GM15510 (cell line): Measurements from ENCODE around the gene ZNF223.

ENCODE experiments used
- POLR2A ChIP-seq: IDR thresholded peaks from 3 replicates; pipeline ENCODE4 v1.6.1; 2011; ENCODE audit warnings: borderline replicate concordance; ENCODE audit not compliant: insufficient read length; ENCODE audit errors: extremely low read depth

ZNF223 gene

GRCh38 chr19:44051650-44052402 lies at the start of gene ZNF223:
ZNF223 (plus strand) TSS chr19:44052036; CDS start chr19:44055177, 3,141 bp downstream.
- no peak for TF ChIP-seq POLR2A

- TF ChIP-seq POLR2A, result no peak
These were observed 49.6 kb upstream of the ZNF223 start for GRCh38 chr19:44002212-44002565.

GRCh38 chr19:44002566-44003460 lies 49.0 kb upstream of the ZNF223 start, which contains the start of gene ZNF230:
ZNF230 (plus strand) TSS chr19:44002957; CDS start chr19:44007079, 4,122 bp downstream.
- peak; percentile 59 for TF ChIP-seq POLR2A

- no peak for TF ChIP-seq POLR2A
These were observed 48.3 kb upstream of the ZNF223 start for GRCh38 chr19:44003461-44004009.

- TF ChIP-seq POLR2A, result no peak
These were observed 45.9 kb upstream of the ZNF223 start for GRCh38 chr19:44005973-44006372.

GRCh38 chr19:44007473-44007872 lies 44.4 kb upstream of the ZNF223 start:
- no peak for TF ChIP-seq POLR2A

- TF ChIP-seq POLR2A, result no peak
These were observed 41.4 kb upstream of the ZNF223 start for GRCh38 chr19:44010468-44010867.

GRCh38 chr19:44019498-44019897 lies 32.3 kb upstream of the ZNF223 start:
- TF ChIP-seq POLR2A, result no peak

- TF ChIP-seq POLR2A, result no peak
These were observed 30.6 kb upstream of the ZNF223 start for GRCh38 chr19:44021221-44021620.

GRCh38 chr19:44024900-44025216 lies 27.0 kb upstream of the ZNF223 start:
- TF ChIP-seq POLR2A, result no peak

GRCh38 chr19:44025217-44025936 lies 26.5 kb upstream of the ZNF223 start, which contains the start of gene ZNF222:
ZNF222 (plus strand) TSS chr19:44025379; CDS start chr19:44025437, 58 bp downstream.
- peak; percentile 34 for TF ChIP-seq POLR2A

GRCh38 chr19:44026622-44027021 lies 25.2 kb upstream of the ZNF223 start:
- no peak for TF ChIP-seq POLR2A

GRCh38 chr19:44032001-44032610 lies 19.7 kb upstream of the ZNF223 start:
- TF ChIP-seq POLR2A, result no peak

- no peak for TF ChIP-seq POLR2A
These were observed 9.7 kb upstream of the ZNF223 start for GRCh38 chr19:44042147-44042546.
